Astrocyte of the hippocampus (primary cell): Measurements from ENCODE around the gene PTPRN2.
"Not testable (repeated sequence)": the region's sequence is repeated elsewhere in the genome, so short reads cannot be mapped to it uniquely, and the experiment has no call there.

Experiments used
- DNase-seq: peaks from one replicate; pipeline ENCODE4 v3.0.0; 2011; ENCODE audit warnings: low read depth, low spot score

The PTPRN2 gene

GRCh38 chr7:158304072-158304471 lies 283.6 kb downstream of the PTPRN2 start:
- not testable (repeated sequence) for DNase-seq

GRCh38 chr7:158303121-158303520 lies 284.5 kb downstream of the PTPRN2 start:
- DNase-seq = no peak

- no peak for DNase-seq
Observed at GRCh38 chr7:158302274-158303070, 285.2 kb downstream of the PTPRN2 start.

GRCh38 chr7:158301207-158301606 lies 286.4 kb downstream of the PTPRN2 start:
- DNase-seq = peak; percentile 23

- no peak for DNase-seq
Observed at GRCh38 chr7:158300427-158300826, 287.2 kb downstream of the PTPRN2 start.

- no peak for DNase-seq
Observed at GRCh38 chr7:158299607-158300006, 288.0 kb downstream of the PTPRN2 start.

- no peak for DNase-seq
Observed at GRCh38 chr7:158296798-158297104, 290.9 kb downstream of the PTPRN2 start.

GRCh38 chr7:158295966-158296797 lies 291.4 kb downstream of the PTPRN2 start:
- DNase-seq = no peak

- not testable (repeated sequence) for DNase-seq
Observed at GRCh38 chr7:158294468-158295215, 293.0 kb downstream of the PTPRN2 start.

GRCh38 chr7:158292948-158293347 lies 294.7 kb downstream of the PTPRN2 start:
- no peak for DNase-seq

GRCh38 chr7:158291998-158292397 lies 295.6 kb downstream of the PTPRN2 start:
- no peak for DNase-seq

- no peak for DNase-seq
Observed at GRCh38 chr7:158289761-158290523, 297.7 kb downstream of the PTPRN2 start.

GRCh38 chr7:158289231-158289630 lies 298.4 kb downstream of the PTPRN2 start:
- no peak for DNase-seq

GRCh38 chr7:158286210-158286609 lies 301.4 kb downstream of the PTPRN2 start:
- DNase-seq = no peak

- no peak for DNase-seq
Observed at GRCh38 chr7:158285383-158285770, 302.2 kb downstream of the PTPRN2 start.

- no peak for DNase-seq
Observed at GRCh38 chr7:158284617-158285382, 302.8 kb downstream of the PTPRN2 start.

- DNase-seq = no peak
Observed at GRCh38 chr7:158284121-158284520, 303.5 kb downstream of the PTPRN2 start.

- no peak for DNase-seq
Observed at GRCh38 chr7:158283016-158283974, 304.3 kb downstream of the PTPRN2 start.

GRCh38 chr7:158282461-158283001 lies 305.1 kb downstream of the PTPRN2 start:
- DNase-seq = no peak
